Keratinocyte (primary cell): ENCODE data around the gene P2RY12. TPM values are rescaled to one million over a fixed set of nuclear protein-coding genes. Genes with fewer than 3 reads are reported as not detected.

Source experiments
- DNase-seq: peaks from one replicate; pipeline ENCODE4 v3.0.0-alpha.2; 2011; ENCODE audit warnings: low read depth, missing footprints, low spot score
- FAIRE-seq: peaks from 2 replicates; lab custom pipeline; 2011; peaks lifted over from hg19 to GRCh38; lab: Jason Lieb, UNC
- H2AFZ ChIP-seq: 2 replicates; pipeline ENCODE4 v1.6.0; 2012; ENCODE audit warnings: low read length, control low read depth, inconsistent platforms; ENCODE audit not compliant: control insufficient read depth
- H3K27ac ChIP-seq: 2 replicates; pipeline ENCODE4 v1.5.1; 2011; ENCODE audit warnings: low read length; ENCODE audit not compliant: control insufficient read depth, insufficient read depth
- H3K27me3 ChIP-seq: 3 replicates; pipeline ENCODE4 v1.6.0; 2011; ENCODE audit warnings: low read length; ENCODE audit not compliant: control insufficient read depth, insufficient read depth; ENCODE audit errors: extremely low read depth
- H3K36me3 ChIP-seq, 2 experiments: 2 replicates in 1 of 2; 3 replicates in 1 of 2; pipeline ENCODE4 v1.5.1; 2011; ENCODE audit warnings: low read length in 2 of 2, mild to moderate bottlenecking in 1 of 2; ENCODE audit not compliant: control insufficient read depth in 2 of 2, insufficient read depth in 2 of 2; ENCODE audit errors: extremely low read depth in 1 of 2
- H3K4me1 ChIP-seq: 3 replicates; pipeline ENCODE4 v1.5.1; 2011; ENCODE audit warnings: low read length; ENCODE audit not compliant: control insufficient read depth, insufficient read depth; ENCODE audit errors: extremely low read depth
- H3K4me2 ChIP-seq: 3 replicates; pipeline ENCODE4 v1.6.0; 2011; ENCODE audit warnings: low read depth, low read length; ENCODE audit not compliant: control insufficient read depth, insufficient read depth; ENCODE audit errors: extremely low read depth
- H3K4me3 ChIP-seq, 3 experiments: fragments of 200-600 bp in 1 of 3; sonication (generic) in 1 of 3; 2 replicates in 2 of 3; 3 replicates in 1 of 3; pipeline ENCODE4 v1.5.1; 2011 to 2016; ENCODE audit warnings: low read length in 3 of 3, mild to moderate bottlenecking in 3 of 3, control low read depth in 2 of 3, inconsistent platforms in 1 of 3, low read depth in 1 of 3, mixed read lengths in 1 of 3, mixed run types in 1 of 3, moderate library complexity in 1 of 3; ENCODE audit not compliant: control insufficient read depth in 2 of 3, insufficient read depth in 2 of 3; ENCODE audit errors: extremely low read depth in 1 of 3
- H3K79me2 ChIP-seq: 2 replicates; pipeline ENCODE4 v1.6.0; 2012; ENCODE audit warnings: low read length; ENCODE audit not compliant: control insufficient read depth, insufficient read depth
- H3K9ac ChIP-seq: 3 replicates; pipeline ENCODE4 v1.6.0; 2011; ENCODE audit warnings: low read length; ENCODE audit not compliant: control insufficient read depth, insufficient read depth; ENCODE audit errors: extremely low read depth
- H3K9me1 ChIP-seq: 3 replicates; pipeline ENCODE4 v1.6.0; 2011; ENCODE audit warnings: low read length; ENCODE audit not compliant: control insufficient read depth, insufficient read depth; ENCODE audit errors: extremely low read depth
- H3K9me3 ChIP-seq: 2 replicates; pipeline ENCODE4 v1.5.1; 2012; ENCODE audit warnings: low read depth, low read length; ENCODE audit not compliant: control insufficient read depth
- H4K20me1 ChIP-seq: 3 replicates; pipeline ENCODE4 v1.6.0; 2011; ENCODE audit warnings: low read length; ENCODE audit not compliant: control insufficient read depth, insufficient read depth; ENCODE audit errors: extremely low read depth
- EZH2 ChIP-seq: IDR thresholded peaks from one replicate; pipeline ENCODE4 v1.6.1; 2012; ENCODE audit warnings: inconsistent platforms, mild to moderate bottlenecking, low read length, moderate library complexity
- dilution Hi-C: fragments of 300-500 bp; cut with MboI; formaldehyde crosslinking; loops from one replicate; pipeline ENCODE4 v1.7.0; 2020; ENCODE audit warnings: low sequenced_read_pairs; ENCODE audit not compliant: extremely low pct_ligation_motif_present
- polyA plus RNA-seq, 5 experiments: library from polyadenylated mRNA; depleted of rRNA in 3 of 5; stranded (reverse) in 3 of 5; stranded (forward) in 1 of 5; unstranded in 1 of 5; fragments of >200 nt; gene quantifications; 1 replicate in 1 of 5; 2 replicates in 3 of 5; 3 replicates in 1 of 5; pipeline versions ENCODE4 v1.2.1 to v1.2.3, GENCODE V29; 2011 to 2012; ENCODE audit warnings: missing spikeins in 2 of 5, low read depth in 1 of 5, low replicate concordance in 1 of 5
- TF ChIP-seq, protein P1 (sequence below), 3 experiments: IDR thresholded peaks in 1 of 3; conservative IDR thresholded peaks in 1 of 3; optimal IDR thresholded peaks in 1 of 3; 2 replicates in 2 of 3; 3 replicates in 1 of 3; pipeline versions ENCODE3 to v1.5.1; 2011; ENCODE audit warnings: low read length in 3 of 3, mild to moderate bottlenecking in 3 of 3, moderate library complexity in 2 of 3, control low read depth in 1 of 3, inconsistent platforms in 1 of 3; ENCODE audit not compliant: insufficient read depth in 2 of 3; ENCODE audit errors: extremely low read depth in 1 of 3

Gene P2RY12
- polyA plus RNA-seq, 1 donor (not counting 4 experiments of a cell fraction or from before 2014, with no cell fraction given) = not detected

DNA sequence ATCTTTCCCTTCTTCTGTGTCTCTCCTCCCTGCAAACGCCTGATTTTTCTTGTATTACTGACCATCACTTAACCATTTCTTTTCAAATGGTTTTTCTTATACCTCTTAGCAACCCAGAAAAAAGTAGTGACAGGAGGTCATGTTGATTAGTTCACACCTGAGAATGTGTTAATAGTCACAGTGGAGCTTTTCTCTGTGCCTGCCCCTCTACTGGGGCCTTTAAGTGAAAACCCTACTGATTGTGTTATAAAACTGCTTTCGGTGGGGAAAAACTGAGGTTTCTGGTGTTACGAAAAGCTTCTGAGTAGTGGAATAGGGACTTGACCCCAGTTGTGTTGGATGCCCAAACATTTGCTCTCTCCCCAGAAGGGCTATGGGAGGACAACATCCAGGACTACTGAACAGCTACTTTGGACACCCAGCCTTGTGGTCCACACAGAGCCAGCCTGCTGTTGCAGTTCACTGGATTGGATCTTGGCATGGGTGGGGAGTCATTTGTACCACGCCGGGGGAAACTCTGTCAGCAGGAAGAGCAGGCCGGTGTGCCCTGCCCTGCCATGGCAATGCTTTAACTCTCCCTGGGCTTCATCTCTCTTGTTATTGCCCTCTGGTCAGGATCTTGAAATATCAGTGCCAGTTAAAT lies 78.3 kb downstream of the P2RY12 start:
- Histone ChIP-seq H3K36me3 (peaks cover 6 to 16% of the 10 kb centered on the region in 2 experiments), H3K79me2 (peaks cover 75% of the 10 kb centered on the region), H3K9me1 (no peaks in the 10 kb centered on the region), H3K27ac (peak overlapping the region; percentile 98), H3K9ac (peak overlapping the region; percentile 79), H3K4me2 (peak overlapping the region; percentile 93), H3K9me3 (no peaks in the 10 kb centered on the region), H3K27me3 (no peaks in the 10 kb centered on the region), H3K4me1 (peaks cover 85% of the 10 kb centered on the region), H4K20me1 (no peaks in the 10 kb centered on the region), H2AFZ (no peak overlapping the region), H3K4me3 (peak overlapping the region in 2 of 3 experiments; percentile 49 to 62)
- TF ChIP-seq EZH2 = no peak
- DNase-seq (no peak), FAIRE-seq (no peak)
- dilution Hi-C loops = no loop called here

DNA sequence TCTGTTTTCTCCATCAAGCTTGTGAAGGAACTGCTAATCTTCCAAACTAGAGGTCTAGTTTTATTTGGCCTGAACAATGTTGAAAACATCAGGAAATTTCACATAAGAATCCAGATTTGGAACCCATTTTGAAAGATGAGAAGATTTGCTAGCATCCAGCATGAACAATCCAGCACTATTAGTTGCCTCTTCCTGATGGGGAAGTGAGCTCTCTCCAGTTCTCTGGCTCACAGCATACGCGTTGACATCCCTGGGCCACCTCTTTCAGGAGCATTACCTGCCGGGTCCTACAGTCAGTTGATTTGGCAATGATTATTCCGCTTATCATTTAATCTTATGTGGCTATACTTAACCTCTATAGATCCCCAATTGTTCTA lies 78.8 kb downstream of the P2RY12 start:
- no peak for FAIRE-seq
- H3K27ac ChIP-seq = peak overlapping the region; percentile 98
- TF ChIP-seq, protein P1, sequence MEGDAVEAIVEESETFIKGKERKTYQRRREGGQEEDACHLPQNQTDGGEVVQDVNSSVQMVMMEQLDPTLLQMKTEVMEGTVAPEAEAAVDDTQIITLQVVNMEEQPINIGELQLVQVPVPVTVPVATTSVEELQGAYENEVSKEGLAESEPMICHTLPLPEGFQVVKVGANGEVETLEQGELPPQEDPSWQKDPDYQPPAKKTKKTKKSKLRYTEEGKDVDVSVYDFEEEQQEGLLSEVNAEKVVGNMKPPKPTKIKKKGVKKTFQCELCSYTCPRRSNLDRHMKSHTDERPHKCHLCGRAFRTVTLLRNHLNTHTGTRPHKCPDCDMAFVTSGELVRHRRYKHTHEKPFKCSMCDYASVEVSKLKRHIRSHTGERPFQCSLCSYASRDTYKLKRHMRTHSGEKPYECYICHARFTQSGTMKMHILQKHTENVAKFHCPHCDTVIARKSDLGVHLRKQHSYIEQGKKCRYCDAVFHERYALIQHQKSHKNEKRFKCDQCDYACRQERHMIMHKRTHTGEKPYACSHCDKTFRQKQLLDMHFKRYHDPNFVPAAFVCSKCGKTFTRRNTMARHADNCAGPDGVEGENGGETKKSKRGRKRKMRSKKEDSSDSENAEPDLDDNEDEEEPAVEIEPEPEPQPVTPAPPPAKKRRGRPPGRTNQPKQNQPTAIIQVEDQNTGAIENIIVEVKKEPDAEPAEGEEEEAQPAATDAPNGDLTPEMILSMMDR (optimal IDR thresholded peaks at IDR 0.05 in 1 of 3, IDR thresholded peaks at IDR 0.05 in 1 of 3, conservative IDR thresholded peaks at IDR 0.05 in 1 of 3; ENCODE audit: extremely low read depth in 1 of 3, insufficient read depth in 2 of 3, low read length in 3 of 3) = no peak
- no peak for TF ChIP-seq EZH2
- peaks cover 75% of the 10 kb centered on the region for H3K79me2 ChIP-seq
- dilution Hi-C loops = no loop called here
- no peak overlapping the region for H2AFZ ChIP-seq
- H3K4me3 ChIP-seq = peak overlapping the region in 2 of 3 experiments; percentile 49 to 62
- peak overlapping the region; percentile 93 for H3K4me2 ChIP-seq
- no peaks in the 10 kb centered on the region for H3K9me3 ChIP-seq
- H4K20me1 ChIP-seq = no peaks in the 10 kb centered on the region
- H3K27me3 ChIP-seq = no peaks in the 10 kb centered on the region
- H3K36me3 ChIP-seq = peaks cover 6 to 14% of the 10 kb centered on the region in 2 experiments
- DNase-seq = no peak
- H3K9ac ChIP-seq = peak overlapping the region; percentile 79
- H3K9me1 ChIP-seq = no peaks in the 10 kb centered on the region
- H3K4me1 ChIP-seq = peaks cover 85% of the 10 kb centered on the region
